Mammary epithelial cell (primary cell): ENCODE measurements around the gene C1orf174.

Source experiments
- CTCF ChIP-seq, 2 donors: IDR thresholded peaks in 1 of 2; conservative IDR thresholded peaks in 1 of 2; 2 replicates each; pipeline ENCODE4 v1.5.1; 2011 to 2012; ENCODE audit warnings: inconsistent platforms in 2 of 2, low read length in 2 of 2, mild to moderate bottlenecking in 2 of 2, control low read depth in 1 of 2, low read depth in 1 of 2; ENCODE audit not compliant: insufficient read depth in 1 of 2; ENCODE audit errors: extremely low read depth in 1 of 2
- EZH2 ChIP-seq: IDR thresholded peaks from 2 replicates; pipeline ENCODE4 v1.6.1; 2012; ENCODE audit warnings: low read length, inconsistent platforms, borderline replicate concordance

- TF ChIP-seq CTCF (conservative IDR thresholded peaks at IDR 0.05 in 1 of 2, IDR thresholded peaks at IDR 0.05 in 1 of 2; ENCODE audit: extremely low read depth in 1 of 2, insufficient read depth in 1 of 2, low read depth in 1 of 2, low read length in 2 of 2): no peak
- no peak for TF ChIP-seq EZH2
These were observed 30.4 kb upstream of the C1orf174 start for GRCh38 chr1:3930301-3931006.
